NT2/D1 (cell line): Measurements from ENCODE around the gene COBL.

Source experiments
- DNase-seq: peaks from one replicate; pipeline ENCODE4 v3.0.0-alpha.2; 2011; ENCODE audit warnings: low read depth, low spot score
- H3K27me3 ChIP-seq: 2 replicates; pipeline ENCODE4 v1.6.0; 2011; ENCODE audit warnings: mild to moderate bottlenecking; ENCODE audit not compliant: insufficient read length, insufficient read depth
- H3K36me3 ChIP-seq: 2 replicates; pipeline ENCODE4 v1.6.1; 2011; ENCODE audit warnings: mild to moderate bottlenecking, low read length, mixed read lengths; ENCODE audit not compliant: insufficient read depth, insufficient read length
- H3K4me1 ChIP-seq: 2 replicates; pipeline ENCODE4 v1.5.1; 2011; ENCODE audit not compliant: insufficient read depth, insufficient read length
- H3K4me3 ChIP-seq: 2 replicates; pipeline ENCODE4 v1.5.1; 2011; ENCODE audit warnings: low read depth; ENCODE audit not compliant: insufficient read length
- H3K9ac ChIP-seq: 2 replicates; pipeline ENCODE4 v1.6.0; 2011; ENCODE audit warnings: low read depth; ENCODE audit not compliant: insufficient read length
- H3K9me3 ChIP-seq: 2 replicates; pipeline ENCODE4 v1.5.1; 2011; ENCODE audit warnings: mild to moderate bottlenecking, low read length; ENCODE audit not compliant: insufficient read depth
- SUZ12 ChIP-seq: IDR thresholded peaks from 2 replicates; pipeline ENCODE4 v1.6.1; 2011; ENCODE audit not compliant: insufficient read length, insufficient read depth; ENCODE audit errors: extremely low read depth
- YY1 ChIP-seq: IDR thresholded peaks from 2 replicates; pipeline ENCODE4 v1.6.1; 2011; ENCODE audit not compliant: insufficient read length, insufficient read depth
- ZNF274 ChIP-seq: IDR thresholded peaks from 2 replicates; pipeline ENCODE4 v1.6.1; 2011; ENCODE audit warnings: mild to moderate bottlenecking, low read depth, low read length

The COBL gene

GRCh38 chr7:51190969-51191368 lies 125.6 kb downstream of the COBL start:
- H3K27me3 ChIP-seq, result no peaks in the 10 kb centered on the region
- DNase-seq, result no peak
- peaks cover 2% of the 10 kb centered on the region for H3K4me1 ChIP-seq
- no peak overlapping the region for H3K9ac ChIP-seq
- TF ChIP-seq YY1 (no peak), SUZ12 (no peak), ZNF274 (no peak)
- H3K9me3 ChIP-seq, result no peaks in the 10 kb centered on the region
- H3K4me3 ChIP-seq, result no peak overlapping the region
- no peaks in the 10 kb centered on the region for H3K36me3 ChIP-seq

- Histone ChIP-seq H3K36me3 (no peaks in the 10 kb centered on the region), H3K4me3 (no peak overlapping the region), H3K9me3 (no peaks in the 10 kb centered on the region), H3K4me1 (peaks cover 4% of the 10 kb centered on the region), H3K27me3 (no peaks in the 10 kb centered on the region), H3K9ac (no peak overlapping the region)
- DNase-seq, result no peak
- TF ChIP-seq YY1 (no peak), ZNF274 (no peak), SUZ12 (no peak)
These were observed 126.8 kb downstream of the COBL start for GRCh38 chr7:51189777-51190176.

GRCh38 chr7:51188987-51189386 lies 127.6 kb downstream of the COBL start:
- no peaks in the 10 kb centered on the region for H3K36me3 ChIP-seq
- TF ChIP-seq ZNF274 (no peak), SUZ12 (no peak), YY1 (no peak)
- no peaks in the 10 kb centered on the region for H3K27me3 ChIP-seq
- no peak overlapping the region for H3K4me3 ChIP-seq
- H3K4me1 ChIP-seq, result peaks cover 4% of the 10 kb centered on the region
- DNase-seq, result no peak
- H3K9me3 ChIP-seq, result no peaks in the 10 kb centered on the region
- H3K9ac ChIP-seq, result no peak overlapping the region

GRCh38 chr7:51187941-51188340 lies 128.7 kb downstream of the COBL start:
- no peaks in the 10 kb centered on the region for H3K36me3 ChIP-seq
- H3K4me1 ChIP-seq, result peaks cover 4% of the 10 kb centered on the region
- no peak overlapping the region for H3K4me3 ChIP-seq
- TF ChIP-seq YY1 (no peak), ZNF274 (no peak), SUZ12 (no peak)
- no peaks in the 10 kb centered on the region for H3K9me3 ChIP-seq
- H3K9ac ChIP-seq, result peak overlapping the region; percentile 6
- no peaks in the 10 kb centered on the region for H3K27me3 ChIP-seq
- peak; percentile 70 for DNase-seq

GRCh38 chr7:51186531-51186930 lies 130.1 kb downstream of the COBL start:
- DNase-seq, result no peak
- no peak overlapping the region for H3K4me3 ChIP-seq
- no peaks in the 10 kb centered on the region for H3K9me3 ChIP-seq
- H3K27me3 ChIP-seq, result no peaks in the 10 kb centered on the region
- H3K4me1 ChIP-seq, result peaks cover 4% of the 10 kb centered on the region
- H3K9ac ChIP-seq, result no peak overlapping the region
- H3K36me3 ChIP-seq, result no peaks in the 10 kb centered on the region
- TF ChIP-seq ZNF274, result no peak
- no peak for TF ChIP-seq SUZ12
- TF ChIP-seq YY1, result no peak

- TF ChIP-seq ZNF274, result no peak
- no peak for TF ChIP-seq YY1
- no peak for TF ChIP-seq SUZ12
- DNase-seq, result no peak
- Histone ChIP-seq H3K36me3 (no peaks in the 10 kb centered on the region), H3K9me3 (no peaks in the 10 kb centered on the region), H3K4me3 (no peak overlapping the region), H3K27me3 (no peaks in the 10 kb centered on the region), H3K4me1 (peaks cover 3% of the 10 kb centered on the region), H3K9ac (no peak overlapping the region)
These were observed 133.9 kb downstream of the COBL start for GRCh38 chr7:51182636-51183166.

- Histone ChIP-seq H3K9ac (no peak overlapping the region), H3K4me1 (no peaks in the 10 kb centered on the region), H3K27me3 (no peaks in the 10 kb centered on the region), H3K4me3 (no peak overlapping the region), H3K9me3 (no peaks in the 10 kb centered on the region), H3K36me3 (no peaks in the 10 kb centered on the region)
- DNase-seq, result no peak
- TF ChIP-seq YY1 (no peak), SUZ12 (no peak), ZNF274 (no peak)
These were observed 136.5 kb downstream of the COBL start for GRCh38 chr7:51180092-51180491.

- Histone ChIP-seq H3K36me3 (no peaks in the 10 kb centered on the region), H3K4me3 (no peak overlapping the region), H3K4me1 (peaks cover 6% of the 10 kb centered on the region), H3K9ac (no peak overlapping the region), H3K9me3 (no peaks in the 10 kb centered on the region), H3K27me3 (no peaks in the 10 kb centered on the region)
- TF ChIP-seq SUZ12 (no peak), ZNF274 (no peak), YY1 (no peak)
- DNase-seq, result no peak
These were observed 140.6 kb downstream of the COBL start for GRCh38 chr7:51175992-51176388.
